Measurements from ENCODE around the gene CHST7. TPM values are rescaled to one million over a fixed set of nuclear protein-coding genes. Genes with fewer than 3 reads are reported as not detected.
A peak's percentile ranks its signal among the peaks of the same experiment; 100 is the strongest.

The CHST7 gene
- total and polyA plus RNA-seq, 2 of the 13 experiments (the other 11 are each of a cell fraction or from before 2014, with no cell fraction given): 2.4 to 5.2 TPM

DNA sequence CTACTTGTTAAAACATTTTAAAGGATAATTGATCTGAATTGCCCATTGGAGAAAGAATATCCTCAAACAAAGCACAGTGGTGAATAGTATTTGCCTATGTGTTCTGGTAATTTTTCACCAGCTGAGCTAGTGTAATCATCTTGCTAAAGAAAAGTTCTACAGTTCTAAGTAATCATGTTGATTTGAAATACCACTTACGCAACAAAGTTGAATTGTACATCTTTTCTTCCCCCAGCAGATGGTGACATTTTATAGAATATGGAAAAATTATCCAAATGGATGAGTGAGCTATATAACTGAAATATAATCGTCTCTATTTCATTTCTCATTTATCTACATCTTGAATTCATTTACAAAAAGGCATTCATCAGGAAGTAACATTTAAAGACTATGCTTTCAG, 18.6 kb upstream of the CHST7 start:
- WGBS (ENCODE audit: low lambda C conversion rate): 65% methylated on average over 2 of the region's 2 CpGs
- H4K20me1 ChIP-seq (ENCODE audit: insufficient read depth, low read length): no peaks in the 10 kb centered on the region
- no peak overlapping the region for H3K4me2 ChIP-seq (ENCODE audit: low read depth, low read length)
- no peak overlapping the region for H3K27ac ChIP-seq (ENCODE audit: extremely low read length, insufficient read depth, low read length)
- H3K36me3 ChIP-seq (replicated peaks in 1 of 2; ENCODE audit: control insufficient read depth in 1 of 2, insufficient read depth in 2 of 2, low read length in 2 of 2): no peaks in the 10 kb centered on the region
- FAIRE-seq (no peak), ATAC-seq (no peak), DNase-seq (ENCODE audit: low spot score) (peak; percentile 6)
- in situ Hi-C loops (cut with HindIII; ENCODE audit: extremely low pct_ligation_motif_present, low pct_unique_long_range_greater_than_20kb) (no loop called here), intact Hi-C loops (cut with micrococcal nuclease; ENCODE audit: unreplicated experiment) (loop anchor here (1.0 kb wide), 1 partner anchor 131 kb away; no protein-coding TSS in a partner anchor)
- no peak overlapping the region for H3K9ac ChIP-seq (ENCODE audit: insufficient read depth, low read depth, low read length)
- BruUV-seq (replicated peaks): no TSS peak
- ChIA-PET POLR2A (interaction anchor here (0.7 kb wide), 1 partner anchor 185 kb away, joined by 4 read pairs; no protein-coding TSS in a partner anchor), CTCF (ENCODE audit: low intra/inter-chr PET ratio, low total read pairs) (interaction anchor here (1.2 kb wide), 1 partner anchor 18 kb away, joined by 3 read pairs; no protein-coding TSS in a partner anchor)
- H3K4me1 ChIP-seq (ENCODE audit: insufficient read depth, low read length): no peaks in the 10 kb centered on the region
- TF ChIP-seq CEBPB (IDR thresholded peaks at IDR 0.05; ENCODE audit: borderline replicate concordance, low read depth, low read length): 0 out of 2 replicates have a peak, but pooled peaks have one; percentile 34
- peak; percentile 45 for TF ChIP-seq CEBPG (CRISPR knock-in tag; IDR thresholded peaks at IDR 0.05)
- peak; percentile 42 for TF ChIP-seq STAG1 (CRISPR knock-in tag; IDR thresholded peaks at IDR 0.05)
- no peak for TF ChIP-seq ZNF549 (CRISPR knock-in tag; IDR thresholded peaks at IDR 0.05)
- H3K9me3 ChIP-seq (ENCODE audit: low read length): no peaks in the 10 kb centered on the region
- H3K27me3 ChIP-seq (ENCODE audit: control insufficient read depth in 1 of 2, insufficient read depth in 2 of 2, low read length in 2 of 2): no peaks in the 10 kb centered on the region
- H3K4me3 ChIP-seq (replicated peaks in 1 of 3; ENCODE audit: insufficient read depth in 1 of 3, low read depth in 2 of 3, low read length in 3 of 3): no peak overlapping the region
- no peaks in the 10 kb centered on the region for H3K79me2 ChIP-seq (ENCODE audit: insufficient read depth, low read length)
- H2AFZ ChIP-seq (ENCODE audit: low read length): no peak overlapping the region

DNA sequence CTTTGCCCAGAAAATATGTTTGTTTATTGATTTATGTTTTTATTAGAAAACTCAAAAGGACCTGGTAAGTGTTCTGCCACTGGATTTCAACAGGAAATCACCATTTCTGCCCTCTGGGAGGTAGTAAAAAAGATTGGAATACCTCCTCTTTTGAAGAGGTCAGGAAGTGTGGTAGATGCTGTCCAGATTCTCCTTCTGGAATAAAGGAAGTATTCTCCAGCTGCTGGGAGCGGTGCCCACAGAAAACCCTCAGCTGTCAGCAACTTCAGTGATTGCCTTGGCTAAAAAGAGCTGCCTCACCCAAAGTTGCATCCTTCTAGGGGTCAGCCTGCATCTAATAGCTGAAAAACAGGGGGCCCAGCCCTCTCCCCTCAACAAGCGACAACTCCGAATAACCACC, 14.5 kb upstream of the CHST7 start:
- intact Hi-C loops (cut with micrococcal nuclease; ENCODE audit: unreplicated experiment): no loop called here
- Histone ChIP-seq H3K79me2 (ENCODE audit: insufficient read depth, low read length) (no peaks in the 10 kb centered on the region), H3K27me3 (ENCODE audit: control insufficient read depth in 1 of 2, insufficient read depth in 2 of 2, low read length in 2 of 2) (no peaks in the 10 kb centered on the region), H3K9me3 (ENCODE audit: low read length) (no peaks in the 10 kb centered on the region), H3K4me3 (replicated peaks in 1 of 3; ENCODE audit: insufficient read depth in 1 of 3, low read depth in 2 of 3, low read length in 3 of 3) (no peak overlapping the region), H3K4me2 (ENCODE audit: low read depth, low read length) (no peak overlapping the region), H3K36me3 (replicated peaks in 1 of 2; ENCODE audit: control insufficient read depth in 1 of 2, insufficient read depth in 2 of 2, low read length in 2 of 2) (no peaks in the 10 kb centered on the region), H3K27ac (ENCODE audit: extremely low read length, insufficient read depth, low read length) (no peak overlapping the region), H3K9ac (ENCODE audit: insufficient read depth, low read depth, low read length) (no peak overlapping the region), H3K4me1 (ENCODE audit: insufficient read depth, low read length) (no peaks in the 10 kb centered on the region), H2AFZ (ENCODE audit: low read length) (no peak overlapping the region), H4K20me1 (ENCODE audit: insufficient read depth, low read length) (no peaks in the 10 kb centered on the region)
- FAIRE-seq (no peak), ATAC-seq (no peak), DNase-seq (ENCODE audit: low spot score) (no peak)
- ChIA-PET POLR2A (no interaction called here), CTCF (ENCODE audit: low intra/inter-chr PET ratio, low total read pairs) (no interaction called here)
- no TSS peak for BruUV-seq (replicated peaks)
- WGBS (ENCODE audit: low lambda C conversion rate): 100% methylated on average over 3 of the region's 3 CpGs
- in situ Hi-C loops (cut with HindIII; ENCODE audit: extremely low pct_ligation_motif_present, low pct_unique_long_range_greater_than_20kb): no loop called here
- TF ChIP-seq TARDBP (CRISPR knock-in tag; IDR thresholded peaks at IDR 0.05) (no peak), ZNF704 (CRISPR knock-in tag; IDR thresholded peaks at IDR 0.05; ENCODE audit: borderline replicate concordance) (no peak), ZNF773 (CRISPR knock-in tag; IDR thresholded peaks at IDR 0.05; ENCODE audit: borderline replicate concordance) (no peak), MIER3 (CRISPR knock-in tag; IDR thresholded peaks at IDR 0.05; ENCODE audit: borderline replicate concordance) (no peak), CBX5 (CRISPR knock-in tag; IDR thresholded peaks at IDR 0.05; ENCODE audit: borderline replicate concordance) (no peak), NR0B2 (CRISPR knock-in tag; IDR thresholded peaks at IDR 0.05) (no peak), NKX3-1 (CRISPR knock-in tag; IDR thresholded peaks at IDR 0.05) (no peak), MATR3 (CRISPR knock-in tag; IDR thresholded peaks at IDR 0.05) (no peak), ONECUT2 (CRISPR knock-in tag; IDR thresholded peaks at IDR 0.05) (no peak), ZKSCAN1 (IDR thresholded peaks at IDR 0.05; ENCODE audit: low read length) (no peak), ZNF576 (CRISPR knock-in tag; IDR thresholded peaks at IDR 0.05) (no peak)
- TF ChIP-seq, protein P1, sequence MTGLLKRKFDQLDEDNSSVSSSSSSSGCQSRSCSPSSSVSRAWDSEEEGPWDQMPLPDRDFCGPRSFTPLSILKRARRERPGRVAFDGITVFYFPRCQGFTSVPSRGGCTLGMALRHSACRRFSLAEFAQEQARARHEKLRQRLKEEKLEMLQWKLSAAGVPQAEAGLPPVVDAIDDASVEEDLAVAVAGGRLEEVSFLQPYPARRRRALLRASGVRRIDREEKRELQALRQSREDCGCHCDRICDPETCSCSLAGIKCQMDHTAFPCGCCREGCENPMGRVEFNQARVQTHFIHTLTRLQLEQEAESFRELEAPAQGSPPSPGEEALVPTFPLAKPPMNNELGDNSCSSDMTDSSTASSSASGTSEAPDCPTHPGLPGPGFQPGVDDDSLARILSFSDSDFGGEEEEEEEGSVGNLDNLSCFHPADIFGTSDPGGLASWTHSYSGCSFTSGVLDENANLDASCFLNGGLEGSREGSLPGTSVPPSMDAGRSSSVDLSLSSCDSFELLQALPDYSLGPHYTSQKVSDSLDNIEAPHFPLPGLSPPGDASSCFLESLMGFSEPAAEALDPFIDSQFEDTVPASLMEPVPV (CRISPR knock-in tag; IDR thresholded peaks at IDR 0.05): no peak

Data from HepG2 (cell line).